ENCODE data around the gene SMAD7. TPM values are rescaled to one million over a fixed set of nuclear protein-coding genes. Genes with fewer than 3 reads are reported as not detected.

SMAD7 gene
- total RNA-seq, 1 donor from 2014 or later = 24.3 TPM

- DNase-seq (ENCODE audit: low spot score, unreplicated experiment) = no peak
- Mint-ChIP-seq H3K4me3 (ENCODE audit: low read depth) (no peak overlapping the region), H3K36me3 (ENCODE audit: insufficient read depth) (no peaks in the 10 kb centered on the region), H3K4me1 (ENCODE audit: low read depth) (peaks cover 31% of the 10 kb centered on the region), H3K27me3 (peaks cover 15% of the 10 kb centered on the region), H3K27ac (no peak overlapping the region), H3K9me3 (ENCODE audit: low read depth) (no peaks in the 10 kb centered on the region)
- TF ChIP-seq CTCF (IDR thresholded peaks at IDR 0.05; ENCODE audit: unreplicated experiment) = no peak
Observed at GRCh38 chr18:48959921-48960920, 9.5 kb upstream of the SMAD7 start.

- Mint-ChIP-seq H3K27me3 (peaks cover 15% of the 10 kb centered on the region), H3K4me1 (ENCODE audit: low read depth) (peaks cover 33% of the 10 kb centered on the region), H3K27ac (no peak overlapping the region), H3K4me3 (ENCODE audit: low read depth) (no peak overlapping the region), H3K36me3 (ENCODE audit: insufficient read depth) (no peaks in the 10 kb centered on the region), H3K9me3 (ENCODE audit: low read depth) (no peaks in the 10 kb centered on the region)
- no peak for DNase-seq (ENCODE audit: low spot score, unreplicated experiment)
- TF ChIP-seq CTCF (IDR thresholded peaks at IDR 0.05; ENCODE audit: unreplicated experiment) = no peak
Observed at GRCh38 chr18:48959551-48959920, 8.8 kb upstream of the SMAD7 start.

- H3K4me3 Mint-ChIP-seq (ENCODE audit: low read depth) = no peak overlapping the region
- H3K9me3 Mint-ChIP-seq (ENCODE audit: low read depth) = no peaks in the 10 kb centered on the region
- no peak for DNase-seq (ENCODE audit: low spot score, unreplicated experiment)
- H3K4me1 Mint-ChIP-seq (ENCODE audit: low read depth) = peaks cover 28% of the 10 kb centered on the region
- H3K27me3 Mint-ChIP-seq = peaks cover 15% of the 10 kb centered on the region
- no peak for TF ChIP-seq CTCF (IDR thresholded peaks at IDR 0.05; ENCODE audit: unreplicated experiment)
- H3K36me3 Mint-ChIP-seq (ENCODE audit: insufficient read depth) = no peaks in the 10 kb centered on the region
- H3K27ac Mint-ChIP-seq = no peak overlapping the region
Observed at GRCh38 chr18:48958951-48959350, 8.2 kb upstream of the SMAD7 start.

- Mint-ChIP-seq H3K27ac (no peak overlapping the region), H3K4me1 (ENCODE audit: low read depth) (peaks cover 21% of the 10 kb centered on the region)
- TF ChIP-seq CTCF (IDR thresholded peaks at IDR 0.05; ENCODE audit: unreplicated experiment) = no peak
Observed at GRCh38 chr18:48957616-48958015, 6.9 kb upstream of the SMAD7 start.

GRCh38 chr18:48957136-48957535, 6.4 kb upstream of the SMAD7 start:
- Mint-ChIP-seq H3K27ac (no peak overlapping the region), H3K36me3 (ENCODE audit: insufficient read depth) (no peaks in the 10 kb centered on the region), H3K9me3 (ENCODE audit: low read depth) (no peaks in the 10 kb centered on the region), H3K27me3 (peaks cover 10% of the 10 kb centered on the region), H3K4me1 (ENCODE audit: low read depth) (peaks cover 16% of the 10 kb centered on the region), H3K4me3 (ENCODE audit: low read depth) (no peak overlapping the region)
- no peak for DNase-seq (ENCODE audit: low spot score, unreplicated experiment)
- TF ChIP-seq CTCF (IDR thresholded peaks at IDR 0.05; ENCODE audit: unreplicated experiment) = no peak

More at GRCh38 chr18:48957616-48958015, 6.9 kb upstream of the SMAD7 start:
- no peaks in the 10 kb centered on the region for H3K36me3 Mint-ChIP-seq (ENCODE audit: insufficient read depth)
- peaks cover 15% of the 10 kb centered on the region for H3K27me3 Mint-ChIP-seq
- H3K4me3 Mint-ChIP-seq (ENCODE audit: low read depth) = no peak overlapping the region
- H3K9me3 Mint-ChIP-seq (ENCODE audit: low read depth) = no peaks in the 10 kb centered on the region
- DNase-seq (ENCODE audit: low spot score, unreplicated experiment) = no peak
